NCI-H2227 treated with DMSO at 0.1 percent for 48 hours (cell line): ENCODE data around the gene SLC39A13.
A peak's percentile ranks its signal among the peaks of the same experiment; 100 is the strongest.

Experiments
- DNase-seq: peaks from one replicate; lab custom pipeline; 2025; lab: John Stamatoyannopoulos, UW

SLC39A13 gene

GRCh38 chr11:47453365-47453764, 45.0 kb downstream of the SLC39A13 start:
- no peak for DNase-seq

- peak; percentile 84 for DNase-seq
Measured at GRCh38 chr11:47454258-47454671, 45.9 kb downstream of the SLC39A13 start.

GRCh38 chr11:47460571-47461235, 52.3 kb downstream of the SLC39A13 start:
- DNase-seq: no peak

GRCh38 chr11:47461876-47462275, 53.5 kb downstream of the SLC39A13 start:
- DNase-seq: no peak

GRCh38 chr11:47464483-47464882, 56.1 kb downstream of the SLC39A13 start:
- DNase-seq: peak; percentile 70
